K562 (cell line): ENCODE measurements around the gene RNF213. TPM values are rescaled to one million over a fixed set of nuclear protein-coding genes. Genes with fewer than 3 reads are reported as not detected.
"Not testable (repeated sequence)": the region's sequence is repeated elsewhere in the genome, so short reads cannot be mapped to it uniquely, and the experiment has no call there.

Experiments
- ATAC-seq: fragments of 200-7000 bp; cut with Tn5 transposase; 3 replicates; pipeline ENCODE4 v1.9.1; 2020; ENCODE audit warnings: moderate library complexity
- BruUV-seq: library from RNA; stranded (reverse); fragments of 400-500 nt; replicated peaks from 2 replicates; lab custom pipeline; 2021; lab: Mats Ljungman, UMichigan
- CTCF ChIA-PET: fragments of 300-600 bp; formaldehyde crosslinking; extraction: SDS; loops from one replicate; lab custom pipeline; 2021; ENCODE audit warnings: low intra/inter-chr PET ratio; lab: Yijun Ruan, JAX
- POLR2A ChIA-PET: fragments of 300-600, 350-650 bp; sonication (Branson Sonifier 250); formaldehyde crosslinking; extraction: SDS; loops from one replicate; lab custom pipeline; 2021; ENCODE audit warnings: antibody characterized with exemption, inconsistent platforms; lab: Yijun Ruan, JAX
- DNase-seq, 4 experiments: peaks; one replicate each; pipeline versions ENCODE4 v3.0.0 to v3.0.0-alpha.2; 2011 to 2018; ENCODE audit warnings: low spot score in 3 of 4, mixed read lengths in 3 of 4; ENCODE audit errors: extremely low read depth in 1 of 4
- FAIRE-seq: peaks from 2 replicates; lab custom pipeline; 2011; peaks lifted over from hg19 to GRCh38; lab: Jason Lieb, UNC
- H2AFZ ChIP-seq: 2 replicates; pipeline ENCODE4 v1.6.0; 2011; ENCODE audit warnings: low read depth, low read length, control low read depth, inconsistent platforms
- H3K27ac ChIP-seq: fragments of 200-600 bp; 3 replicates; pipeline ENCODE4 v1.8.0; 2011; ENCODE audit warnings: low read depth, mild to moderate bottlenecking, control low read depth, inconsistent platforms, low read length, moderate library complexity, mixed read lengths; ENCODE audit errors: extremely low read depth
- H3K27me3 ChIP-seq, 2 experiments: fragments of 300-600 bp in 1 of 2; 2 replicates in 1 of 2; 3 replicates in 1 of 2; pipeline versions ENCODE4 v1.6.0 to v1.8.0; 2011; ENCODE audit warnings: inconsistent platforms in 2 of 2, low read length in 2 of 2, mild to moderate bottlenecking in 1 of 2, mixed read lengths in 1 of 2, moderate library complexity in 1 of 2; ENCODE audit not compliant: control insufficient read depth in 2 of 2, insufficient read depth in 2 of 2
- H3K36me3 ChIP-seq: fragments of 300-600 bp; 3 replicates; pipeline ENCODE4 v1.8.0; 2011; ENCODE audit warnings: mild to moderate bottlenecking, low read length, inconsistent platforms; ENCODE audit not compliant: control insufficient read depth, insufficient read depth
- H3K4me1 ChIP-seq, 2 experiments: fragments of 200-600 bp in 1 of 2; replicated peaks in 1 of 2; 2 replicates in 1 of 2; 3 replicates in 1 of 2; pipeline versions ENCODE4 v1.5.1 to v1.8.0; 2011; ENCODE audit warnings: inconsistent platforms in 2 of 2, low read length in 2 of 2, mild to moderate bottlenecking in 1 of 2, mixed read lengths in 1 of 2, moderate library complexity in 1 of 2; ENCODE audit not compliant: control insufficient read depth in 2 of 2, insufficient read depth in 2 of 2
- H3K4me2 ChIP-seq: 2 replicates; pipeline ENCODE4 v1.6.1; 2011; ENCODE audit warnings: low read length, control low read depth, inconsistent platforms, mixed read lengths; ENCODE audit not compliant: insufficient read depth
- H3K4me3 ChIP-seq: fragments of 200-600 bp; sonication (generic), shearing (Covaris generic); 2 replicates; pipeline ENCODE4 v1.5.1; 2016; ENCODE audit warnings: control low read depth, inconsistent platforms
- H3K79me2 ChIP-seq: fragments of 200-600 bp; 3 replicates; pipeline ENCODE4 v1.8.0; 2011; ENCODE audit warnings: low read length, inconsistent platforms; ENCODE audit not compliant: control insufficient read depth, insufficient read depth
- H3K9ac ChIP-seq, 2 experiments: 2 replicates each; pipeline versions ENCODE4 v1.6.0 to v1.6.1; 2011; ENCODE audit warnings: low read depth in 2 of 2, low read length in 2 of 2, control low read depth in 1 of 2, inconsistent platforms in 1 of 2, mild to moderate bottlenecking in 1 of 2, mixed read lengths in 1 of 2; ENCODE audit not compliant: insufficient read depth in 1 of 2
- H3K9me1 ChIP-seq: one replicate; pipeline ENCODE4 v1.6.0; 2011; ENCODE audit warnings: inconsistent platforms, mild to moderate bottlenecking, low read length, moderate library complexity; ENCODE audit not compliant: control insufficient read depth, insufficient read depth
- H3K9me3 ChIP-seq: replicated peaks from 2 replicates; pipeline ENCODE4 v1.5.1; 2011; ENCODE audit warnings: low read depth, low read length, inconsistent platforms; ENCODE audit not compliant: control insufficient read depth, insufficient read depth
- H4K20me1 ChIP-seq: replicated peaks from 2 replicates; pipeline ENCODE4 v1.6.1; 2011; ENCODE audit warnings: low read length, inconsistent platforms, mixed read lengths; ENCODE audit not compliant: control insufficient read depth, insufficient read depth
- ZBTB17 ChIP-seq: fragments of 450-650 bp; formaldehyde crosslinking; IDR thresholded peaks from 2 replicates; pipeline ENCODE4 v1.4.0; 2020; ENCODE audit warnings: mild to moderate bottlenecking
- ZBTB26 ChIP-seq: fragments of 450-650 bp; formaldehyde crosslinking; IDR thresholded peaks from 2 replicates; pipeline ENCODE4 v1.4.0; 2022; ENCODE audit warnings: missing genetic modification characterization
- ZNF277 ChIP-seq: fragments of 250-450 bp; sonication (Bioruptor Pico); IDR thresholded peaks from 2 replicates; pipeline ENCODE4 v1.8.0; 2022; ENCODE audit warnings: inconsistent platforms, mild to moderate bottlenecking, moderate library complexity, borderline replicate concordance
- WGBS: fragments of 100-300 bp; shearing (Covaris generic); methylation state at CpG from one replicate; pipeline ENCODE4 v1.1.6; 2016; ENCODE audit warnings: low coverage, mixed read lengths; ENCODE audit not compliant: insufficient coverage; ENCODE audit errors: missing lambda C conversion rate; 5-methylcytosine and 5-hydroxymethylcytosine counted together
- in situ Hi-C: fragments of 300-500 bp; cut with MboI; formaldehyde crosslinking; loops from 4 replicates; pipeline ENCODE4 v1.15.0; 2018; ENCODE audit warnings: inconsistent platforms, mixed read lengths
- intact Hi-C: fragments of 100-400 bp; cut with micrococcal nuclease; formaldehyde crosslinking; loops from 2 replicates; pipeline ENCODE4 v1.14.2; 2022
- polyA plus RNA-seq, 8 experiments: library from polyadenylated mRNA; depleted of rRNA in 4 of 8; stranded (reverse) in 5 of 8; unstranded in 3 of 8; fragments of >200 nt; fragmentation: Nextera tagmentation in 2 of 8; fragmentation: Illumina TruSeq in 1 of 8; extraction: Ambion mirVana in 2 of 8; extraction: Trizol in 1 of 8; gene quantifications; 2 replicates each; pipeline versions ENCODE4 v1.2.1 to v1.2.3, GENCODE V29; 2011 to 2014; ENCODE audit warnings: inconsistent platforms in 1 of 8, missing spikeins in 1 of 8
- total RNA-seq, 7 experiments: library from RNA; depleted of rRNA in 6 of 7; stranded (reverse); fragments of >200 nt in 6 of 7; fragmentation: Illumina TruSeq in 2 of 7; extraction: Trizol in 2 of 7; gene quantifications; 2 replicates each; pipeline versions ENCODE4 v1.2.1 to v1.2.3, GENCODE V29; 2011 to 2021; ENCODE audit warnings: low replicate concordance in 1 of 7

RNF213 gene
- total and polyA plus RNA-seq, 9 of the 15 experiments (the other 6 are each of a cell fraction or from before 2014, with no cell fraction given), result 5.3 to 33.6 (median 17.9) TPM

GRCh38 chr17:80313160-80313829 lies 52.6 kb downstream of the RNF213 start:
- Histone ChIP-seq H3K36me3 (peaks cover 46% of the 10 kb centered on the region; the same call in 2 of the 3 replicates), H3K79me2 (peaks cover 4% of the 10 kb centered on the region; the same call in 2 of the 3 replicates)
- no peak for FAIRE-seq

GRCh38 chr17:80313946-80314345 lies 53.3 kb downstream of the RNF213 start:
- ATAC-seq, FAIRE-seq, BruUV-seq, H4K20me1 ChIP-seq, intact Hi-C loops, H3K9ac ChIP-seq, H3K4me2 ChIP-seq, H3K27ac ChIP-seq, in situ Hi-C loops, H3K9me1 ChIP-seq, POLR2A ChIA-PET, H3K4me1 ChIP-seq, CTCF ChIA-PET, H2AFZ ChIP-seq, H3K79me2 ChIP-seq, H3K9me3 ChIP-seq, H3K27me3 ChIP-seq, H3K4me3 ChIP-seq, DNase-seq: not testable (repeated sequence)
- H3K36me3 ChIP-seq, result peaks cover 43% of the 10 kb centered on the region; the same call in 2 of the 3 replicates
- 100% methylated on average over 1 of the region's 1 CpG for WGBS

More at GRCh38 chr17:80313160-80313829, 52.6 kb downstream of the RNF213 start:
- Histone ChIP-seq H3K27ac (no peak overlapping the region), H3K9ac (no peak overlapping the region), H3K4me1 (no peaks in the 10 kb centered on the region), H3K4me3 (no peak overlapping the region), H4K20me1 (no peaks in the 10 kb centered on the region), H3K4me2 (no peak overlapping the region), H2AFZ (no peak overlapping the region), H3K9me3 (no peaks in the 10 kb centered on the region), H3K27me3 (no peaks in the 10 kb centered on the region), H3K9me1 (no peaks in the 10 kb centered on the region)
- TF ChIP-seq ZBTB26 (CRISPR knock-in tag) (0 out of 2 replicates have a peak, but pooled peaks have one; percentile 14), ZNF277 (CRISPR knock-in tag) (no peak), ZBTB17 (no peak)
- ChIA-PET CTCF (no interaction called here), POLR2A (no interaction called here)
- no TSS peak for BruUV-seq
- DNase-seq (no peak), ATAC-seq (no peak)
- WGBS, result 96% methylated on average over 6 of the region's 6 CpGs
- intact Hi-C loops (no loop called here), in situ Hi-C loops (no loop called here)
